H9 (cell line): Measurements from ENCODE around the gene TMEM233. TPM values are rescaled to one million over a fixed set of nuclear protein-coding genes. Genes with fewer than 3 reads are reported as not detected.

Experiments used
- DNase-seq: peaks from one replicate; pipeline ENCODE4 v3.0.0-alpha.2; 2017
- H2AFZ ChIP-seq: one replicate; pipeline ENCODE4 v1.6.1; 2013; ENCODE audit warnings: mild to moderate bottlenecking, low read length, control low read depth, moderate library complexity
- H2AK5ac ChIP-seq: 2 replicates; pipeline ENCODE4 v1.6.1; 2013; ENCODE audit warnings: low read length, control low read depth, mixed read lengths; ENCODE audit not compliant: insufficient read length
- H2BK120ac ChIP-seq: one replicate; pipeline ENCODE4 v1.6.1; 2013; ENCODE audit warnings: low read depth, mild to moderate bottlenecking, low read length, control low read depth, inconsistent platforms; ENCODE audit not compliant: poor library complexity, severe bottlenecking
- H2BK12ac ChIP-seq: 2 replicates; pipeline ENCODE4 v1.6.1; 2013; ENCODE audit warnings: low read length, control low read depth, mixed read lengths, low read depth; ENCODE audit not compliant: insufficient read length
- H2BK15ac ChIP-seq: 2 replicates; pipeline ENCODE4 v1.6.1; 2013; ENCODE audit warnings: low read depth, low read length, control low read depth
- H2BK20ac ChIP-seq: one replicate; pipeline ENCODE4 v1.6.1; 2013; ENCODE audit warnings: low read depth, mild to moderate bottlenecking, low read length, control low read depth, inconsistent platforms; ENCODE audit not compliant: poor library complexity, severe bottlenecking
- H2BK5ac ChIP-seq: 2 replicates; pipeline ENCODE4 v1.6.1; 2013; ENCODE audit warnings: low read length, control low read depth, mixed read lengths; ENCODE audit not compliant: insufficient read length
- H3K14ac ChIP-seq: 2 replicates; pipeline ENCODE4 v1.6.1; 2013; ENCODE audit warnings: low read length, control low read depth; ENCODE audit not compliant: insufficient read depth
- H3K18ac ChIP-seq: 2 replicates; pipeline ENCODE4 v1.6.1; 2013; ENCODE audit warnings: low read depth, mild to moderate bottlenecking, mixed read lengths, low read length, control low read depth; ENCODE audit not compliant: insufficient read length
- H3K23ac ChIP-seq: 2 replicates; pipeline ENCODE4 v1.6.1; 2013; ENCODE audit warnings: low read length, control low read depth, mixed read lengths, low read depth; ENCODE audit not compliant: insufficient read length
- H3K23me2 ChIP-seq: 2 replicates; pipeline ENCODE4 v1.6.1; 2013; ENCODE audit warnings: low read depth, mild to moderate bottlenecking, mixed read lengths, low read length, control low read depth; ENCODE audit not compliant: insufficient read length, poor library complexity, severe bottlenecking
- H3K27ac ChIP-seq: 2 replicates; pipeline ENCODE4 v1.5.1; 2013; ENCODE audit warnings: low read length, control low read depth, mixed read lengths, low read depth; ENCODE audit not compliant: insufficient read length
- H3K27me3 ChIP-seq: 2 replicates; pipeline ENCODE4 v1.6.1; 2013; ENCODE audit warnings: low read length, control low read depth, inconsistent platforms; ENCODE audit not compliant: insufficient read depth
- H3K4ac ChIP-seq: 2 replicates; pipeline ENCODE4 v1.6.1; 2013; ENCODE audit warnings: low read depth, mild to moderate bottlenecking, control low read depth, inconsistent platforms, low read length, moderate library complexity
- H3K4me1 ChIP-seq: 2 replicates; pipeline ENCODE4 v1.6.1; 2013; ENCODE audit warnings: low read length, control low read depth, inconsistent platforms; ENCODE audit not compliant: insufficient read depth
- H3K4me2 ChIP-seq: 2 replicates; pipeline ENCODE4 v1.6.1; 2013; ENCODE audit warnings: low read length, control low read depth, mixed read lengths; ENCODE audit not compliant: insufficient read length, insufficient read depth
- H3K56ac ChIP-seq: 2 replicates; pipeline ENCODE4 v1.6.1; 2013; ENCODE audit warnings: low read depth, mild to moderate bottlenecking, mixed read lengths, low read length, control low read depth; ENCODE audit not compliant: insufficient read length
- H3K79me1 ChIP-seq: 2 replicates; pipeline ENCODE4 v1.6.1; 2013; ENCODE audit warnings: low read depth, mild to moderate bottlenecking, moderate library complexity, low read length, control low read depth, inconsistent platforms; ENCODE audit not compliant: insufficient read depth, poor library complexity, severe bottlenecking
- H3K79me2 ChIP-seq: 2 replicates; pipeline ENCODE4 v1.6.1; 2013; ENCODE audit warnings: low read length, control low read depth, inconsistent platforms; ENCODE audit not compliant: insufficient read depth
- H3K9ac ChIP-seq: 2 replicates; pipeline ENCODE4 v1.6.1; 2013; ENCODE audit warnings: low read length, control low read depth, mixed read lengths; ENCODE audit not compliant: insufficient read length; ENCODE audit errors: extremely low read depth
- H3K9me3 ChIP-seq: one replicate; pipeline ENCODE4 v1.6.1; 2013; ENCODE audit warnings: low read depth, low read length, inconsistent platforms; ENCODE audit not compliant: control insufficient read depth
- H3T11ph ChIP-seq: one replicate; pipeline ENCODE4 v1.6.1; 2013; ENCODE audit warnings: mild to moderate bottlenecking, low read length, control low read depth, inconsistent platforms
- H4K20me1 ChIP-seq: one replicate; pipeline ENCODE4 v1.6.1; 2013; ENCODE audit not compliant: control insufficient read depth, insufficient read length, insufficient read depth
- H4K5ac ChIP-seq: 2 replicates; pipeline ENCODE4 v1.6.1; 2013; ENCODE audit warnings: low read depth, mild to moderate bottlenecking, mixed read lengths, low read length, control low read depth; ENCODE audit not compliant: insufficient read length
- H4K8ac ChIP-seq: replicated peaks from 2 replicates; pipeline ENCODE4 v1.6.1; 2013; ENCODE audit warnings: low read length, control low read depth, mixed read lengths, low read depth; ENCODE audit not compliant: insufficient read length
- H4K91ac ChIP-seq: 2 replicates; pipeline ENCODE4 v1.6.1; 2013; ENCODE audit warnings: low read depth, mild to moderate bottlenecking, moderate library complexity, mixed read lengths, low read length, control low read depth; ENCODE audit not compliant: insufficient read length
- H3K27ac Mint-ChIP-seq, 3 experiments: 2 replicates in 2 of 3; 3 replicates in 1 of 3; pipeline ENCODE4 v1.8.0; 2020 to 2021; ENCODE audit warnings: mixed read lengths in 3 of 3, mild to moderate bottlenecking in 1 of 3, moderate library complexity in 1 of 3
- H3K27me3 Mint-ChIP-seq: 2 replicates; pipeline ENCODE4 v1.8.0; 2021; ENCODE audit warnings: low read depth, mild to moderate bottlenecking, moderate library complexity, mixed read lengths
- H3K36me3 Mint-ChIP-seq, 3 experiments: 2 replicates in 2 of 3; 3 replicates in 1 of 3; pipeline ENCODE4 v1.8.0; 2020 to 2021; ENCODE audit warnings: low read depth in 3 of 3, mixed read lengths in 3 of 3; ENCODE audit not compliant: insufficient read depth in 1 of 3
- H3K4me1 Mint-ChIP-seq, 2 experiments: 2 replicates each; pipeline ENCODE4 v1.8.0; 2020; ENCODE audit warnings: mixed read lengths in 2 of 2
- H3K4me3 Mint-ChIP-seq, 2 experiments: 2 replicates in 1 of 2; 3 replicates in 1 of 2; pipeline ENCODE4 v1.8.0; 2020 to 2021; ENCODE audit warnings: mild to moderate bottlenecking in 2 of 2, mixed read lengths in 2 of 2, moderate library complexity in 1 of 2
- H3K9me3 Mint-ChIP-seq, 2 experiments: 2 replicates in 1 of 2; 3 replicates in 1 of 2; pipeline ENCODE4 v1.8.0; 2020; ENCODE audit warnings: mild to moderate bottlenecking in 2 of 2, mixed read lengths in 2 of 2, moderate library complexity in 1 of 2
- WGBS: extraction: QIAGEN DNeasy Blood & Tissue Kit; methylation state at CpG from one replicate; pipeline ENCODE4 v1.1.7; 2013; ENCODE audit warnings: missing lambda C conversion rate, low lambda C conversion rate, mixed read lengths; ENCODE audit not compliant: insufficient read length; ENCODE audit errors: extremely low coverage; 5-methylcytosine and 5-hydroxymethylcytosine counted together
- total RNA-seq: library from RNA; stranded (reverse); gene quantifications from 2 replicates; pipeline ENCODE4 v1.2.1, GENCODE V29; 2021
- TF ChIP-seq, protein P1 (sequence below): fragments of 200-600 bp; sonication (generic); conservative IDR thresholded peaks from 3 replicates; pipeline ENCODE4 v1.8.0; 2021; ENCODE audit warnings: antibody characterized with exemption, mild to moderate bottlenecking

The TMEM233 gene
- total RNA-seq, 1 experiment from 2014 or later, result not detected

DNA sequence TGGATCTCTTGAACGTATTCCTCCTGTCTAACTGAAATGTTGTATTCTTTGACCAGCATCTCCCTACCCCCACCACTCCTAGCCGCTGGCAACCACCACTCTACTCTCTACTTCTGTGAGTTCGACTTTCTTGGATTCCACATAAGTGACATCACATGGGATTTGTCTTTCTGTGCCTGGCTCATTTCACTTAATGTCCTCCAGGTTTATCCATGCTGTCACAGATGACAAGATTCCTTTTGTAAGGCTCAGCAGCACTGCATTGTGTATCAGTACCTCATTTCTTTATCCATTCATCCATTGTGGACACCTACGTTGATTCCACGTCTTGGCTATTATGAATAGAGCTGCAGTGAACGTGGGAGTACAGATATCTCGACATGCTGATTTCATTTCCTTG, 84.9 kb downstream of the TMEM233 start:
- Histone ChIP-seq H2BK12ac (no peak overlapping the region), H3T11ph (no peak overlapping the region), H3K27ac (no peak overlapping the region), H3K18ac (no peak overlapping the region), H3K79me1 (no peaks in the 10 kb centered on the region), H3K23me2 (no peaks in the 10 kb centered on the region), H3K27me3 (no peaks in the 10 kb centered on the region), H4K8ac (no peak overlapping the region), H3K4ac (no peak overlapping the region), H4K20me1 (no peaks in the 10 kb centered on the region), H2BK15ac (no peak overlapping the region), H4K5ac (no peak overlapping the region), H3K14ac (no peak overlapping the region), H3K23ac (no peak overlapping the region), H3K4me2 (no peak overlapping the region), H2BK20ac (no peak overlapping the region), H3K79me2 (no peaks in the 10 kb centered on the region), H2BK5ac (no peak overlapping the region), H3K4me1 (no peaks in the 10 kb centered on the region), H2AFZ (no peak overlapping the region), H3K56ac (no peak overlapping the region), H2AK5ac (no peak overlapping the region), H2BK120ac (no peak overlapping the region), H3K9ac (no peak overlapping the region), H4K91ac (no peak overlapping the region), H3K9me3 (no peaks in the 10 kb centered on the region)
- Mint-ChIP-seq H3K4me1 (peaks cover 17 to 33% of the 10 kb centered on the region in 2 experiments), H3K9me3 (no peaks in the 10 kb centered on the region; a peak in 1 of 5 replicates), H3K4me3 (no peak overlapping the region), H3K27ac (0 out of 7 replicates have a peak overlapping the region, but pooled peaks of 1 of the 3 experiments have one; percentile 8), H3K27me3 (no peaks in the 10 kb centered on the region), H3K36me3 (peaks cover 55 to 87% (median 71%) of the 10 kb centered on the region in 3 experiments; a peak in 6 of 7 replicates)
- no peak for DNase-seq
- TF ChIP-seq, protein P1, sequence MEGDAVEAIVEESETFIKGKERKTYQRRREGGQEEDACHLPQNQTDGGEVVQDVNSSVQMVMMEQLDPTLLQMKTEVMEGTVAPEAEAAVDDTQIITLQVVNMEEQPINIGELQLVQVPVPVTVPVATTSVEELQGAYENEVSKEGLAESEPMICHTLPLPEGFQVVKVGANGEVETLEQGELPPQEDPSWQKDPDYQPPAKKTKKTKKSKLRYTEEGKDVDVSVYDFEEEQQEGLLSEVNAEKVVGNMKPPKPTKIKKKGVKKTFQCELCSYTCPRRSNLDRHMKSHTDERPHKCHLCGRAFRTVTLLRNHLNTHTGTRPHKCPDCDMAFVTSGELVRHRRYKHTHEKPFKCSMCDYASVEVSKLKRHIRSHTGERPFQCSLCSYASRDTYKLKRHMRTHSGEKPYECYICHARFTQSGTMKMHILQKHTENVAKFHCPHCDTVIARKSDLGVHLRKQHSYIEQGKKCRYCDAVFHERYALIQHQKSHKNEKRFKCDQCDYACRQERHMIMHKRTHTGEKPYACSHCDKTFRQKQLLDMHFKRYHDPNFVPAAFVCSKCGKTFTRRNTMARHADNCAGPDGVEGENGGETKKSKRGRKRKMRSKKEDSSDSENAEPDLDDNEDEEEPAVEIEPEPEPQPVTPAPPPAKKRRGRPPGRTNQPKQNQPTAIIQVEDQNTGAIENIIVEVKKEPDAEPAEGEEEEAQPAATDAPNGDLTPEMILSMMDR, result no peak
- no CpG with 5 or more reads among the region's 7 CpGs for WGBS
